Loucy (cell line): ENCODE data around the gene SHROOM2.

Experiments
- CTCF ChIP-seq: fragments of 200-600 bp; sonication (generic); conservative IDR thresholded peaks from 2 replicates; pipeline ENCODE4 v1.5.1; 2014; ENCODE audit warnings: mild to moderate bottlenecking, antibody characterized with exemption, low read length
- EZH2phosphoT487 ChIP-seq: fragments of 200-600 bp; IDR thresholded peaks from 2 replicates; pipeline ENCODE4 v1.6.1; 2018; ENCODE audit warnings: antibody characterized with exemption, mild to moderate bottlenecking, moderate library complexity, borderline replicate concordance

DNA sequence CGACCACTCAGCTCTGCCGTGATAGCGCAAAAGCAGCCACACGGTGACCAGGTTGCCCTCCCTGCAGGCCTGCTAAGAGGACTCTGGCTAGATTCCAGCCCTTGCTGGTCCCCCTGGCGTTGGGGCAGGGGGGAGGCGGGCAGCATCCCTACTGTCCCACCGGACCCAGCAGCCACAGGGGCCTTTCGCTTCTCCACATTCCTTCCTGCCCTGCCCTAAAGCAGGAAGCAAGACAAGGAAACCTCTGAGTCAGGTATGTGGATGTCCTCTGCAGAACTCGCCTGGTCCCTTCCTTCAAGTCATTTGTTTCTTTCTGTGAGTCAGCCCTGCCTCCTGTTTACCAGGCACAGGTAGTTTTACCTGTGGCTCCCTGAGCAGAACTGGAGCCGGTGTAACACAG is 120.7 kb downstream of the SHROOM2 start:
- TF ChIP-seq CTCF (no peak), EZH2phosphoT487 (no peak)
